Measurements from ENCODE around the gene GJA3.
A peak's percentile ranks its signal among the peaks of the same experiment; 100 is the strongest.

Gene GJA3

DNA sequence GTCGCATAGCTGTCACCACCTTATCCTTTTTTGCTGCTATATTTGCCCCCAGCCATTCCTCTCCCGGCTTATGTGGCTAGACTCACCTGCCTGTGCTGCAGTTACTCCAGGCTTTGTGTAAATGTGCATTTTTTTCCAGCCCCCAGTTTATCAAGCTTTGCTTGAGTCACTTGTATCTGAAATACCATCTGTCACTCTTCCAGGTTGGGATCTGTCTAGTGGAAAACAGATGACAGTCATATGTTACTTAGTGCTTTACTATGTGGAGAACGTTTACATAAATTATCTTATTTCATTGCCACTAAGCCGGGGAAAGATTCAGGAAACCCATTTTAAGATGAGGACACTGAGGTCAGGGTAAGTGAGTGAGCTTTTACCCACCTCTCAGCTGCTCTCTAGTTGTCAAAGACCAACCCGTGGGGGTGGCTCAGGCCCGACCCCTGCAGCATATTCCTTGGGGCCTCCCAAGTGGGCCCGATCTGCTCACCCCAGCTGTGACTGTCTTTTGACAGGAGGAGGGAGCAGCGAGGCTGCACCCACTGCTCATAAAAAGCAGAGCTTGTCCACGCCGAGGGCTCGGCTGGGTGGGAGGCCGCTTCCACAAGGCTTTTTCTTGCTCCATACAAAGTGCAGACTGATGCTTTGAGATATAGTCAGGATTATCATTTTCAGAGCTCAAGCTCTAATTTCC lies 24.7 kb upstream of the GJA3 start:
- no peak for DNase-seq (ENCODE audit: low read depth in 4 of 4, low spot score in 1 of 4)

- DNase-seq (ENCODE audit: low read depth in 4 of 4, low spot score in 1 of 4): no peak
Measured at GRCh38 chr13:20182231-20182846, 21.5 kb upstream of the GJA3 start.

- no peak for DNase-seq (ENCODE audit: low read depth in 4 of 4, low spot score in 1 of 4)
Measured at GRCh38 chr13:20181188-20181587, 20.3 kb upstream of the GJA3 start.

DNA sequence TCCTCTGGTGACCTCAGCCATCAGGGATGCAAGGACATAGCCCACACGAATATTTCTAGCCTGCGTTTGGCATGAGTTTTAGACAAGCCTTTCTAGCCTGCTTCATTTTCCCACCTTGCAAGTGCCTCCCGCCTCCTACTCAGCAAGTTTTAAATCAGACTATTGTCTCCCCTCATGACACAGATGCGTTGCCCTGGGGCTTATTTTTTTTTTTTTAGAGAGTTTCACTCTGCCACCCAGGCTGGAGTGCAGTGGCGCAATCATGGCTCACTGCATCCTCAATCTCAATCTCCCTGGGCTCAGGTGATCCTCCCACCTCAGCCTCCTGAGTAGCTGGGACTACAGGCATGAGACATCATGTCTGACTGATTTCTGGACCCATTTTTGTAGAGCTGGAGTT lies 17.3 kb upstream of the GJA3 start:
- DNase-seq (ENCODE audit: low read depth in 4 of 4, low spot score in 1 of 4): no peak

DNA sequence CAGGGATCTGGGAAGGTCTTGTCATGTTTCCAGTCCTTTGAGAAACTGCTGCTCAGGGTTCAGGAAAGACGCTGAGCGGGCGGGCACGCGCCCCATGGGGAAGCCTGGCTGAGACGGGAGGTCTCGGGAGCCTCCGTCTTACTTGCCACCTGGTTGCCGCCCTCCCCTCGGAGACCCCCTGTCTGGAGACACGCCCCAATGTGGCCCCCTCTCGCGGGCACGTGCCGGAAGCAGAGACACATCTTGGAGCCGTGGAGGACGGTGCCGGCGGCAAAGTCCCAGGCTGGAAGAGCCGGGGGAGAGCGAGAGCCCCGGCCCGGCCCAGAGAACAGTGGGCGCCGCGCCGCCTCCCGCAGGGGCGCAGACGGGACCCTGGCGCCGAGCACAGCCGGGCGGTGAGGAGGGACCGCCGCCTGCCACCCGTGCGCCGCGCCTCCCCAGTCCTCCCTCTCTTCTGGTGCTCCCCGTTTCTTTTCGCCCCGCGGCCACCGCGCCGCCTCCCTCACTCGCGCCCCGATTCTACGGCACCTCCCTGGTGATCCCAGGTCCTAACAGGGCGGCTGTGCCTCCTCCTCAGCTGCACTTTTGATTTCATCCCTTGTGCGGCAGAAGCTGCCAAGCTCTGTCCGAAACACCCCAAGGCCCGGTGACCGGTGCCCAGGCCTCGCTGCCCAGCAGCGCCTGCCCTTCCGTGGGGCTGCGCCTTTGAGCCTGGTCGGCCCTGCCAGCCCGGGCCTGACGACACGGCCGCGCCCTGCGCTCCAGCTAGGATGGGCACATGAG lies 16.4 kb upstream of the GJA3 start:
- DNase-seq (ENCODE audit: low read depth in 4 of 4, low spot score in 1 of 4): no peak

- DNase-seq (ENCODE audit: low read depth in 4 of 4, low spot score in 1 of 4): no peak
Measured at GRCh38 chr13:20175907-20176652, 15.2 kb upstream of the GJA3 start.

- DNase-seq (ENCODE audit: low read depth in 4 of 4, low spot score in 1 of 4): no peak
Measured at GRCh38 chr13:20175406-20175794, 14.5 kb upstream of the GJA3 start.

DNA sequence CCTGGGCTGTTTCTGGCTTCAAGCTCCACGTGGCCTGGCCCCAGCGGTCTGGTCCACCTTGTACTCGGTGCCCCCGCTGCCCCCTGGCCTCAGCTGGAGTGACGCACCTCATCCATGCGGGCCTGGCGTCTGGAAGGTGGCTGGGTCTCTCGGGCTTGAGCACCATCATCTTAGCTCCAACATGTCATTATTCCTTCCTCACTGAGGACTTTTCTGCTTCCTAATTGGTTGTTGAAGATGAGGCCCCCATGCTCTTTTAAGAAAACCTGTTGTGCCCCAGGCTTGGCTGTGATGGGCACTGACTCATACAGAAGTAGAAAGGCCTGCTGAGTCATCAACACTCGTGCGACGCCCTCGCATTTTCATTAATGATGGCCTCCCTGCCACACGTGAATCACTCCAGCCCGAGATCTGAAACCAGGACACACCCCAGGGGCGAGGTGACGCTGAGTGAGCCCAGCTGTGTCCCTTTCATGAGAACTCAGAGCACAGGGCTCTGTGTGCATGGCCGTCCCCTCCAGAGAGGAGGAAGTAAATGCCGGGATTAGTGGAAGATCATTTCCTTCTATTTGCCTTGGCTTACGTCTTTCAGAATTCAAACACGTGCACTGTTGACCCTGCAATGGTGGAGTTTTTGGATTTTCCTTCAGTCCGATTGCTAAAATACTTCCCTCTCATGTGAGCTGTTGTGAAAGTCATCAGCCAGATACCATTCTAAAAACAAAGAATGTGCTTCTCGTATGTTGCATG lies 14.0 kb upstream of the GJA3 start:
- peak in 3 of 4 experiments; percentile 35 to 71 (median 60) for DNase-seq (ENCODE audit: low read depth in 4 of 4, low spot score in 1 of 4)

- DNase-seq (ENCODE audit: low read depth in 4 of 4, low spot score in 1 of 4): no peak
Measured at GRCh38 chr13:20173116-20173746, 12.4 kb upstream of the GJA3 start.

DNA sequence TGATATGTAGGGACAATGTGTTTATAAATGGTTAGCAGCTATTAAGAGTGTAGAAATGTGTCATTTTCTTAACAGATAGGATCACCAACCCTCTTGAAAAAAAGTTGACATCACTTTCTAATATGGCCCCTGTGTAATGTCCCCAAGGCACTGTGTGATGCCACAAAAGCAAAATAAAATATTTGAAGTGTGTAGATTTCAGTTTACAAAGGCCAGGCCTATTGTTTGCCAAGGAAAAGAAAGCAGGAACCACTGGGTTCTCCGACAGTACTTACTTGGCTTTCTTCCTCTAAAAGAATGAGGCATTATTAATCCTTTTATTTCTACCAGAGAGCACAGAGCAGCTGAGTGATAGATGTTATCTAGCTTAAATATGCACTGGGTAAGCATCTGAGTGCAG lies 10.5 kb upstream of the GJA3 start:
- no peak for DNase-seq (ENCODE audit: low read depth in 4 of 4, low spot score in 1 of 4)

DNA sequence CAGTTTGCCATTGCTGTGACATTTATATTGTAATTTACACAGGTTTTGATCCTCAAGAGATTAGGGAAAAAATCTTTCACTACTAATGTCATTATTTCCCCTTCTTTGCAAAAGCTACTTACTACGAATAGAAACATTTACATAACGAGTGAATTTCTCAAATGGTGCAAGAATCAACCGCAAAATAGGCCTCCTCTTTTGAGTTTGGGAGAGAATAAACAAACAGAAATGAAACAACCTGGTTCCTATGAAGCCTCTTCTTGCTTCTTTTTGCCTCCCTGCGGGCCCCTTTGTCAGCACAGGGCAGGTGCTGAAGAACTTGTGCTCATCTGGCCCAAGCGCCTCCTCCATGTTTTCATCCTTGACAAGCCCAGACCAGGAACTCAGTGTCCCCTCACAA lies 10.1 kb upstream of the GJA3 start:
- DNase-seq (ENCODE audit: low read depth in 4 of 4, low spot score in 1 of 4): no peak

GRCh38 chr13:20168396-20168795 lies 7.5 kb upstream of the GJA3 start:
- no peak for DNase-seq (ENCODE audit: low read depth in 4 of 4, low spot score in 1 of 4)

- no peak for DNase-seq (ENCODE audit: low read depth in 4 of 4, low spot score in 1 of 4)
Measured at GRCh38 chr13:20165417-20166257, 4.8 kb upstream of the GJA3 start.

GRCh38 chr13:20161951-20162300 lies 1.1 kb upstream of the GJA3 start:
- no peak for DNase-seq (ENCODE audit: low read depth in 4 of 4, low spot score in 1 of 4)

GRCh38 chr13:20161275-20161950 lies 561 bp upstream of the GJA3 start:
- DNase-seq (ENCODE audit: low read depth in 4 of 4, low spot score in 1 of 4): peak in 2 of 4 experiments; percentile 24 to 31

- no peak for DNase-seq (ENCODE audit: low read depth in 4 of 4, low spot score in 1 of 4)
Measured at GRCh38 chr13:20159646-20160305, 1.1 kb downstream of the GJA3 start.

- no peak for DNase-seq (ENCODE audit: low read depth in 4 of 4, low spot score in 1 of 4)
Measured at GRCh38 chr13:20157151-20157796, 3.6 kb downstream of the GJA3 start.

- no peak for DNase-seq (ENCODE audit: low read depth in 4 of 4, low spot score in 1 of 4)
Measured at GRCh38 chr13:20156702-20157101, 4.2 kb downstream of the GJA3 start.
